HTERT RPE-1 (cell line): Measurements from ENCODE around the gene ZW10.
"Not testable (repeated sequence)": the region's sequence is repeated elsewhere in the genome, so short reads cannot be mapped to it uniquely, and the experiment has no call there.

Experiments used
- in situ Hi-C: fragments of 300-500 bp; cut with MboI; formaldehyde crosslinking; loops from 4 replicates; pipeline ENCODE4 v1.14.3; 2020; ENCODE audit warnings: low sequenced_read_pairs

ZW10 gene

GRCh38 chr11:113705871-113706655, 67.4 kb downstream of the ZW10 start, which contains the start of gene TMPRSS5:
Gene TMPRSS5, minus strand, starts transcription at chr11:113706308. Its CDS starts 84 bp downstream, at chr11:113706224.
- in situ Hi-C loops = no loop called here

DNA sequence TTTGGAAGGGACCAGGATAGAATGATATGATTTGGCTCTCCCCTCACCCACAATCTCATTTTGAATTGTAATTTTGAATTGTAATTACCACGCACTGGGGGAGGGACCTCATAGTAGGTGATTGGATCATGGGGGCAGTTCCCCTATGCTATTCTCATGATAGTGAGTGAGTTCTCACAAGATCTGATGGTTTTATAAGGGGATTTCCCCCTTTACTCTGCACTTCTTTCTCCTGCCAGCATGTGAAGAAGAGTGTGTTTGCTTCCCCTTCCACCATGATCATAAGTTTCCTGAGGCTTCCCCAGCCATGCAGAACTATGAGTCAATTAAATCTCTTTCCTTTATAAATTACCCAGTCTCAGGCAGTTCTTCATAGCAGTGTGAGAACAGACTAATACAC, 69.9 kb downstream of the ZW10 start:
- in situ Hi-C loops = not testable (repeated sequence)

DNA sequence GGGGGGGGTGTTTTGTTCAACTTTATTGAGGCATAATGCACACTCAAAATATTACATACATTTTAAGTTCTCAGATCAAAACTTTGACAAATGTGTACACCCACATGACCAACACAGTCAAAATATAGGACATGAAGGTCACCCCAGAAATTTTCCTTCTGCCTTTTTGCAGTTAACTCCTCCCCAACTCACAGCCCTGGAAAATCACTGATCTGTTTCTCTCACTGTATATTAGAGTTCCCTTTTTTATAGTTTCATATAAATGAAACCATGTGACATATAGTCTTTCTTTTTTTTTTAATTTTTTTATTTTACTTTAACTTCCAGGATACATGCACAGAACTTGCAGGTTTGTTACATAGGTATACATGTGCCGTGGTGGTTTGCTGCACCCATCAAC, 72.0 kb downstream of the ZW10 start:
- in situ Hi-C loops = no loop called here

DNA sequence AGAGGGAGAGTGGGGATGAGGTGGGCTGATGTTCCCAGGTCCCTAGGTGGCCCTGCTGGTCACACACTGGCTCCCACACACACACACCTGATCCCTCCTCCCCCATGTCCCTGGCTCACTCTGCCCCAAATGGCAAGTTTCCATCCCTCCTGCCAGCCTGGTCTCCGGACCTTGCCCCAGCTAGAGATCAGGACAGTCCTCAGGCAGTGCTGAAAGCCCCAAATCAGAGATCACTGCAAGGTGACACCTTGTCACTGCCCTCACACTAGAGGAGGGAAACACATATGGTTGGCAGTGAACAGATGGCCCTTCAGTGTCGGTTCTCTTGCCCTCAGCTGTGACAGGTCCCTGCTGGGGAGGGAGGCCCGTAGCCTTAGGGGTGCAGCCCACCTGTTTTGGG, 75.0 kb downstream of the ZW10 start:
- in situ Hi-C loops = no loop called here

- in situ Hi-C loops = no loop called here
These were observed 75.6 kb downstream of the ZW10 start for GRCh38 chr11:113697756-113698407.

GRCh38 chr11:113697111-113697510, 76.4 kb downstream of the ZW10 start:
- in situ Hi-C loops = no loop called here

- in situ Hi-C loops = no loop called here
These were observed 78.3 kb downstream of the ZW10 start for GRCh38 chr11:113695207-113695606.

GRCh38 chr11:113694390-113694789, 79.1 kb downstream of the ZW10 start:
- in situ Hi-C loops = no loop called here

DNA sequence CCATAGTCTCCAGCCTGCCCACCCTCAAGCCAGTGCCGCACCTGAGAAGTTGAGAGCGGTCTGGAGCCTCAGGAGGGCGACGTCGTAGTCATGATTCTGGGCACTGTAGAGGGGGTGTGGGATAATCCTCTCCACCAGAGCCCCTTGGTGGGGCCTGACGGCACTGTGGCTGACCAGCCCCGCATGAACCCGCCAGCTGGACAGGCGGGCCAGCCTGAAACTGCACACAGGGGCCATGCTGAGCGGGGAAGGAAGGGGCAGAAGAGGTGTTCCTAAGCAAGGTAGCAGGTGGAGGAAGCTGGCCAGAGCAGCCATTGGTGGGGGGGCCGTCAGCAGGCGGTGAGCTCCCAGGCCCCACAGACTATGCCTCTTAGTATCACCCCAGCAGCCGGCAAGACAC, 80.5 kb downstream of the ZW10 start:
- in situ Hi-C loops = no loop called here

- in situ Hi-C loops = no loop called here
These were observed 82.6 kb downstream of the ZW10 start for GRCh38 chr11:113690619-113691569.

DNA sequence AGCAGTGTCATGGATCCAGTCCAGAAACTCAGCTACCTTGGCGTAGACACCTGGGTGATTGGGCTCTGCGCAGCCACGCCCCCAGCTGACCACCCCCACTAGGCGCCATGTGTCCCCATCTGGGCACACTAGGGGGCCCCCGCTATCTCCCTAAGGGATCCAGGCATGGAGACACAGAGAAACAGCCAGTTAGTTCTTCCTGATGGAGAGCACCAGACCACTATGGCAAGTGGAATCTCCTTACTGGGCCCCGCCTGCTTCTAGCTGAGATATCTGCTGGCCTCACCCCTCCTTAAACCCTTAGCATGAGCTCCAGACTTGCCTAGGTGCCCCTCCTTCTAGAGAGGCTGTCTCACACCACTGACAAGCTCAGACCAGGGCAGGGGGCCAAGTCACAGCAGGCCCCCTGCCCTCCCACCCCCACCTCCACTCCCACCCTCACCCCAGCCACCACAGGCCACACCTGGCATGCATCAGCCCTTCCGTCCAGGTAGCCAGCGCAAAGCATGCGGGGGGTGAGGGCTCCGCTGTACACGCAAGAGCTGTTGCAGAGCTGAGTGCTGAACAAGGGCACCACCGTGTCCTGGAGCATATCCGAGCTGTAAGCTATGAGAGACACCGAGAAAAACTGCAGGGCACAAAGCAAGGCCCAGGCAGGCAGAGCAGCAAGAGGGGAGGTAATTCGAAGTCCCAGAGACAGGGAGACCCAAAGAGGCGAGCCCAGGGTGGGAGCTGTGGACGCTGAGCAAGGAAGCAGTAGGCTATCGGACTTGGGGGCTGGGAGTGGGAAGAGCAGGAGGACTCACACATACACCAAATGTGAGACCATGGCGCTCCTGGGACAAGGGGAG, 83.5 kb downstream of the ZW10 start:
- in situ Hi-C loops = no loop called here

GRCh38 chr11:113685654-113686359, 87.7 kb downstream of the ZW10 start:
- in situ Hi-C loops = no loop called here

GRCh38 chr11:113684496-113684895, 89.0 kb downstream of the ZW10 start:
- in situ Hi-C loops = no loop called here

DNA sequence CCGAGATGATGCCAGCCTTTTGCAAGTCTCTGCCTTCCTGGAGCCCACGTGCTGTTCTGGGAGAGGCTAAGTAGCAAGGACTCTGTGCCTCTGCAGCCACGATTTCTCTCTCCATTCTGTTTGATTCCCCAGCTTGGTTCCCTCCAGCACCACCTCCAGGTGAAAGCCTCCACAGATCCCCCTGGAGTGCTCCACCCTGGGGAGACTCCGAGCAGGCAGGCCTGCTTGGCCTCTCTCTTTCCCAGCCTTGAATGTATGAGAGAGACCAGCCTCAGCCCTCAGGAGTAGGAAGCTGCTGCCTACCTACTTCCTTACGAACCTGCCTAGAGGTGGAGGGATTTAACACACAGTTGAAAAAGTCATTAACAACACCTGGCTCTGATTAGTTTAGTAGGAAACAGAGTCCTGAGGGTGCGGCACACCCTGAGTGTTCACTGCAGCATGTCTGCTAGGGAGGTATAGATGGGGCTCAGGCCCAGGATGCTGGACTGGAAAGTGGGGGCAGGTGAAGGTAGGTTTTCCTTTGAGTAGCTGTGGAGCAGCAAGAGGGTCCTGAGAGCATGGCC, 89.9 kb downstream of the ZW10 start:
- in situ Hi-C loops = no loop called here
